SKM-1 treated with dmso at 0.1 percent for 144 hours (cell line): ENCODE results near the gene CEP112.
A peak's percentile ranks its signal among the peaks of the same experiment; 100 is the strongest.

Source experiments
- DNase-seq: peaks from one replicate; lab custom pipeline; 2025; ENCODE audit not compliant: unreplicated experiment; lab: John Stamatoyannopoulos, UW

Gene CEP112

DNA sequence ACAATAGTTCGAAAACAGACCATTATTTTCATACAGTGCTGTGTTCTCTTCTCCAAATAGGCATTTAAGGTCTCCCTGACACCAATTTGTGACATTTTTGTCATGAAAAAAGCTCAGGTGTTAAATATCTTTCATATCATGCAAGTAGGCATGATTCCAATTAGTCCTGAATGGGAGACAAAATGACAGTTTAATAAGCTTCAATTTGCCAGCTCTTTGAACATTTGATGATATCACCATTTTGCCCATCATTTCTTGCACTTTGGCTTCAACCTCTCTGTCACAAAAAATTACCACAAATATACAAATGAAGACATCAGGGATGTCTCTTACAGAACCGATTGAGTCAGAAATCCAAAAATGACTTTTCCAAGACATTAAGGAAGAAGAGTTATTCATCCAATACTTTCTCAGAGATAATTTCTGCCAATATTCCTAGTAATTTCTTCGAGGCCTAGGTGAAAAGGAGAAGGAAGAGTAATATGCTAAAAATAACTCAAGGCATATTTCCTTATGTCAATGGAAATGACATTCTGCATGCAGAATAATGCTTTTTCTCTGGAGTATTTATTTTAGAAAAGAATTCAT is 298.1 kb downstream of the CEP112 start:
- DNase-seq = no peak

DNA sequence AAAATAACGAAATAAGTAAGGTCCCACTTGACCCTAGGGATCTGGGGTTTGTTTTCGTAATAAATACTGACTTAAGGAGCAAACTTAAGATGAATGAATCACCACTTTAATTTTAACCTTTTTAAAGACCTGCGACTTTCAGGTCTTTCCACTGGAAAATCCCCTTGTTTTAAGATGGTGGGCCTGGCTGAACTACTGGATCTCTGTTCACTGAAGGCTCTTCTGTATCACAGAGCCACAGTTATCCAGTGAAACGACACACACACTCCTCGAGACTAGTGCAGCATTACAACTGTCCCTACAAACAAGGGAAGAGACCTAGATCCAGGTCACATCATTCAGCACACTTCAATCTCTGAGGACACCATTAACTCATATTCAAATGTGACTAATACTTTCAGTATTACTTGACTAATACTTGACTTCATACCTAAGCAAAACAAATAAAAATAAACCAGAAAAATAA is 299.0 kb downstream of the CEP112 start:
- no peak for DNase-seq

DNA sequence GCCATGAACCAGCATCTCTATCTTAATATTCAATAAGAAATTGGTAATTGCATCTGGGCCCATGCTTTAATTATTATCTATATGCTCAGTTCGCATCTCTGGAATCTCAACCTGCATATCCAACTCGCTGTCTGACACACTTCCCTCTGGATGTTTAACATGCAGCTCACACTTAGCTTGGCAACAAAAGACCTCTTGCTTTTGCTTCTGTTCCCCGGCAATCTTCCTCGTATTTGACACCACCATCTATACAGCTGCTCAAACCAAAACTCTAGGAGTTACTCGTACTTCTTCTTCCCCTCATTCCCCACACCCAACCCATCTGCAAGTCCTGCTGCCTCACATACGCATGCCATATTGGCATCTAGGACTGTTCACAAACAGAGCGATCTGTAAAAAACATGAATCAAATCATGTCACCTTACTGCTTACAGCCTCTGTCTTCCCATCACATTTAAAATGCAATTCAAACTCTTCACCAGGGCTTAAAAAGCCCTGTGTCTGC is 300.6 kb downstream of the CEP112 start:
- DNase-seq = no peak

DNA sequence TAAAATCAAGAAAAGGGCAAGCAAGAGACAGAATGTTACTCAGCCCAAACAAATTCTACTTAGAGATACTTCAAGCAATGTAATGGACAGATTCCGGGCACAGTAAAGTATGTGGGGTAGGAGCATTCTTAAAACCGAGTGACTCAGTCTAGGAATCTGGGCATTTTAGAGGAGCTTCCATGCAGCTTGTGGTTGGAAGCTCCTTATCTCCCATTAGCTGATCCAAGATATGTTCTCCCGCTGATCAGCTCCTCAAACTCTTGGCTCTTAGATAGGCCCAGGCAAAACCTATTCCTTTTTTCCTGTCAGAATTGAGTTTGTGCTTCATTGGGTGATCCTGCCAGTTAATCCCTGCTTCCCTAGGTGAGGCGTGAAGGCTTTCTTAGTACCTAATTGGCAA is 303.3 kb downstream of the CEP112 start:
- DNase-seq = no peak

DNA sequence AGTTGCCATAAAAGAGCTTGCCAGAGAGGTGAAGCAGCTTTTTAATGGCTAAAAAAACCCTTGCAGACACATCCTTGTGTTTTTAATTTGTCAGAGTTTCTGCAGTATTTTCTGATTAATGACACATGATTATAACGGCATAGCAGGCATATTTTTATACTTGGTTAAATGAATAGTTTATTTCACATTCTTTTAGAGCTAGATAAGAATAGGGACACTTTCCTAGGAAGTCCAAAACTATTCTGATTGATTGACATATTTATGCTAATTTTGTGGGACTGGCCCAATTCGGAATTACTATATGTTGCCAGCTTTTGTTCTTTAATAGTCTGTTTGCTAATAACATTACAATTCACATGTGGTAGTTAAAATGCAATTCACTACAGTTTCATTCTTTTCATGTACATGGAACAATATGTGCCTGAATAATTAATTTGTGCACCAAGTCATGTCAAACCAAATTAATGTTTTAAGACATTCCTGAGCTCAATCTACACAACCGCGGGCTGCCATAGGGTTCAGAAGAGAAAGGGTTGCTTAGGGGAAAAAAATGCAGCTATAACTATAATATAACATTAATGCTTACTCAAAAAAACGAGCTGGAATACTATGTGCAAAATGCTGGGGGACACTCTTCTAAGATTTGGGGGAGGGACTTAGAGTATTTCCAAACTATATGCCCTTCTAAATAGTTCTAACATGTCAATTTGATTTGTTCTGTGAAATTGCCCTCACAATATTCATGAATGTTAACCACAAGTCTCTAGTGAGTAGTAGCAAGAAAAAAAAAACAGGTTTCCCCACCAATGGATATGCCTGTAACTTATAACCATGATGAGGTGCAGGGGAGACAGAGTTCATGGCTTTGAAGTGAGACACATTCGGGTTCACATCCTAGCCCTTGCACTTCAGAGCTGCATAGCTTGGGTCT is 305.4 kb downstream of the CEP112 start:
- DNase-seq = no peak

DNA sequence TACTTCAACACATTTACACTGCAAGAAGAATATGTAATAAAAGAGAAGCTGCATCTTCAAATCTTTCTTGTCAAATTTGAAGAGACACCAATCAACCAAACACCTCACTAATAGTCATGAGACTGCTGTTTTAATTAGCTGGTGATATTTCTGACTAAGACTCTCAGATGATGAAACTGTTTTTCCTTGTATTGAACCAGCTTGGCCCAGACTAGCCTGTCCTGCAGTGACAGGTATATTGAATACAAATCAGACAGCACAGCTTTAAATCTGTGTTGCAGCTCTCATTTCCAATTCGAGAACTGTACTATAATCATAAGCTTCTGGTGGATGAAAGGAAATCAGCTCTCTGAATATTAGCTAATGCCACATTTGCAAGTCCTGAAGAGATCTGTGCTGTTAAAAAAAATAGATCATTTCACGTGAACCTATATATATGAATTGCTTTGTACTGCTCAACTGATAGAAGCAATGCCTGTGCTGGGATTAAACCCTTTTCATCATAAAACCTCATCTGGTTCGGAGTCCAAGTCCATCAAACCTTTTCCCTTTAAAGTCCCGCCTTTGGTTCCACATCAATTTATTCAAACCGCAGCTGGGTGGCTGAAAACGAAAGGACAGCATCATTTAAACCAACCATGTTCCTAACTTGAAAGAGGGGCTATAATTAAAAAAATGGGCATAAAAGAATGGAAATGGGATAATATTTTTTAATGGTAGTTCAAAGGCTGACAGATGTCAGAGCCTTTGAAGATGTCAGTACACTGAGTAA is 306.2 kb downstream of the CEP112 start:
- DNase-seq = no peak

DNA sequence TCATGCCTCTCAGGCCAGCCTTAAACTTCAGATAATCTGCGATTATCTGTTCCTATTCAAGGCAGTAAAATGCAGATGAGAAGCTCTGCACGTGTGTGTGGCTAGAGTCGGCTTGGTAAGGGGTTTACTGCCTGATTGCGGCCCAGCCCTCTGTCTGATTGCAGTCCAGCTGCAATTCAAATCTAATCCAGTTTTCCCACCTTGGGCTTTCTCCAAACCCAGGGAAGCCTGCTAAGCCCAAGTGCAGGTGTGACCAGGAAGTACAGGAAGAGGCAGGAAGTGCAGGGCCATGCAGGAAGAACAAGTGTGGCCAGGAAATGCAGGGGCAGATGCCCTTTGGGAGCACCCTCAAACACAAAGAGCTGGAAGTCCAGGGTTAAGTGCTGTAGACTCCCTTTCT is 314.9 kb downstream of the CEP112 start:
- DNase-seq = no peak

DNA sequence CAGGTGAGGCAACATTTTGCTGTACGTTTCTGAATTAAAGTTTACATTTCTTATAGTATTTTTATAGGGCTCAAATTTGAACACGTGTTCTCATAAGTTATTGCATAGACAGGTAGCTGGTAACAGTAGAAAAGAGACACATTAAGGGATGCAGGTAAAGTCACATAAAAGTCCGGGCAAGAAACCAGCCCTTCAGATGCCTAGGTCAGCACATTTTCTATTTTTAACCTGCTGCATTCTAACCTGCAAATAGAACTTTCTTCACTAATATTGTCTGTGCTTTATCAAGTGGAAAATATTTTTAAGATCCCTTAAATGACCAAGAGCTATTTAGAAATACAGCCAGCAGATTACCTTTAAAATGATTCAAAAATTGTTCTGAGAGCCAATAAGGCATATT is 323.1 kb downstream of the CEP112 start:
- no peak for DNase-seq

DNA sequence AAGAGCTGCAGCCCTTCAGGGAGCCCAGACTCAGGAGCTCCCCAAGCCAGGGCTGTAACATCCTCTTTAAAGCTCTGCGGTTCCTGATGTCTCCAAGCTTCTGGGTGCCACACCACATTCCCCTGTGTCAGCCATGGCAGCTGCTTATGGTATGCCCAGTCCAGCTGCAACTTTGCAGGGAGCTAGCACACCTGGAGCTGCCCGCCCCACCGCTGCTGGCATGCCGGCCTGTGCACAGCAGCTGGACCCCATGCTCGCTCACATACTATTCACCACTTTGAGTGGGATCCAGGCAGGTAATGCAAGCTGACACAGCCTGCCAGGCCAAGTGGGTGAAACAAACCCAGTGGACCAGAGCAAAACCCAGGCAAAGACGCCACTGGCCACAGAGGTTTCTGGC is 324.9 kb downstream of the CEP112 start:
- DNase-seq = no peak

DNA sequence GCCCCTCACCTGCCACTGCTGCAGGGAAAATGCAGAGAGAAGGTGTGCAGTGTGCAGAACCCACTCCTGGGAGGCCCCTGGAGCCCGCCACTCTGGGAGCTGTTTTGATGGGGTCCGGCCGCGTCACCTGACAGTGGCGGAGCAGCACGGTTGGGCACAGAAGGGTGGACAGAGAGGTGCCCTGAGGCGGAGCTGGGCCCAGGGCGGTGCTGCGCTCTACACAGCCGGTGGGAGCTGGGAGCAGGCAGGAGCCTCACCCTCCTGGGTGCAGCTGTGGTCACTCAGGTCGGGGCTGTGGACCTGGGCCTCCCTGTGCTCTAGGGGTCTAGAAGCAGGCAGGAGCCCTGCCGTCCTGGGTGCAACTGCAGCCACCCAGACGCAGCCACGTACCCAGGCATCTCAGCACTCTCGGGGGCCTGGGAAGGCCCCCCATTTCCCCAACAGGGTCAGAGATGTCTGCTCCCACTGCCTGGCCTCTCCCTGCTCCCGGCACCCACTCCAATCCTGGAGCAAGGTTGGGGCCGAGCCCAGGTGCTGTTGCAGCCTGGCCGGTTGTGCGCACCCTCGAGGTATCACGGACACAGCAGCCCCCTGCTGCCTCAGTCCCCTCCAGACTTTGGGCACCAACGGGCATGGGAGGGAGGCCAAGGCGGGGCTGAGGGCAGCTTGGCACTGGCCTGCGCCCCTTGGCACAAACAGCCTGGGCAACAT is 326.1 kb downstream of the CEP112 start:
- DNase-seq = no peak

DNA sequence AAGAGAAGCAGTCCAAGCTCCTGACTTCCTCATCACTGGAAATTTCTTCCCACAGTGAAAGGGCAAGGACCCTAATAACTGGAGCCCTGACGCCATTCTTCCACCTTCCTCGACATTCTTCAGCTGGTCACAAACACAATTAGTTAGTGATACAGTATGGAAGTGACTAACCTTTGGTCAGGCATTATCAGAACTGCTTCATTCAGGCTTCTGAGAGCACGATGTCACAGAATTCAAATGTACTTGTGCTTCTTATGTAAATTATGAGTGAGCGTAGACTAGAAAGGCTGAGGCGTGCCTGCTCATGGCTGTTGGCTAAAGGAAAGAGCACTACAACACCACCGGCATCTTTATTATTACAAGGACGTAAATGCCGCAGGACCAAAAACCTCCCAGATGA is 327.5 kb downstream of the CEP112 start:
- DNase-seq = no peak

DNA sequence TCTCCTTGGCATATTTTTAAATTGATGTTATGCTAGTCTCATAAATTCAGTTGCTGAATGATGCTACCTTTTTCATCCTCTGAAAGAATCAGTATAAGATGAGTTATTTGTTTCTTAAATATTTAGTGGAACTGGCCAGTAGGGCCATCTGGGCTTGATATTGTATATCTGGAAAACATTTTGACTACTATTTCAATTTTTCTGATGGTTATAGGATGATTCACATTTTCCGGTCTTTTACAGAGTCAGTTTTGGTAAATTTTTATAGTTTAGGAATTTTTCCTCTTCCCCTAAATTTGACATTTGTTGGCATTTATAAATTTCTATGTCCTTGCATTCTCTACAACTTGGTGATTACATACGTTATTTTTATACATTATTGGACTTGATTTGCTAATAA is 334.2 kb downstream of the CEP112 start:
- DNase-seq = no peak

DNA sequence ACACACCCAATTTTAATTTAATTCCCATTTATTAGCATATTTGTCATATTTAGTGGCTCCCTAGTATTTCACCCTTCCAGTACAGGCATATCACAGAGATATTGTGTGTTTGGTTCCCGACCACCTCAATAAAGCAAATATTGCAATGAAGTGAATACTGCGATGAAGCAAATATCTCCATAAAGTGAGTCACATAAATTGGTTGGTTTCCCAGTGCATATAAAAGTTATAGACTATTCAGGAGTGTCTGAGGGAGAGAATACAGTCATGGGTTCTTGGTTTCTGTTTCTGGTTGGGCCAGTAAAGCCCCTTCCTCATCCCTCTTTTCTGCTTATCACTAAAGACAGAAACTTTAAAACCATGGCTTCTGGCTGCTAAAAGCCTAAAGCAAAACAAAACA is 335.1 kb downstream of the CEP112 start:
- no peak for DNase-seq

DNA sequence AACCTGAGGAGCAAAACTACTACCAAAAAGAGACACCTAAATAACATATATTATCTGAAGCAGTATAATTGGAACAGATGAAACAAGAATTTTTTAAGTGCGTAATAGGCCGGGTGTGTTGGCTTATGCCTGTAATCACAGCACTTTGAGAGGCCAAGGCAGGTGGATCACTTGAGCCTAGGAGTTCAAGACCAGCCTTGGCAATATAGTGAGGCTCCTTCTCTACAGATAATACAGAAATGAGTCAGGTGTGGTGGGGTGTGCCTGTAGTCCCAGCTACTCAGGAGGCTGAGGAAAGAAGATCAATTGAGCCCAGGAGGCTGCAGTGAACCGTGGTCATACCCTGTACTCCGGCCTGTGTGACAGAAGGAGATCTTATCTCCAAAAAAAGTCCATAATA is 336.3 kb downstream of the CEP112 start:
- DNase-seq = no peak

DNA sequence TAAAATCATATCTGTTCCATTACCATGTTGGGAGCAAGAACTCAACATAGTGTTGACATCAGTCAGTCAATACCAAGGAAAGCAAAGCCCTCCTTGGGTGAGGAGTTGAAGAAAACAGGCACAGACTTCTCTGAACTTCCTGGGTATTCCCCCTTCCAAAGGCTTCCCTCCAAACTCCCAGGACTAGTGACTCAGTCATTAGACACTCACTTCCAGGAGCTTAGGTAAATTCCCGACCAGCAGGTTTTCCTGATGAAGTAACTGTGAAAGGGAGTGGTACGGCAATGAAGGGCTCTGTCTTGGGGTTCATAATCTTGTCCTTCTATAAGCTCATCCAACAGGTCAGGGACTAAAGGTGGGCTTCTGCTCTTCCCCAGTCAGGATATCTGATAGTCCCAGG is 336.7 kb downstream of the CEP112 start:
- DNase-seq = no peak

DNA sequence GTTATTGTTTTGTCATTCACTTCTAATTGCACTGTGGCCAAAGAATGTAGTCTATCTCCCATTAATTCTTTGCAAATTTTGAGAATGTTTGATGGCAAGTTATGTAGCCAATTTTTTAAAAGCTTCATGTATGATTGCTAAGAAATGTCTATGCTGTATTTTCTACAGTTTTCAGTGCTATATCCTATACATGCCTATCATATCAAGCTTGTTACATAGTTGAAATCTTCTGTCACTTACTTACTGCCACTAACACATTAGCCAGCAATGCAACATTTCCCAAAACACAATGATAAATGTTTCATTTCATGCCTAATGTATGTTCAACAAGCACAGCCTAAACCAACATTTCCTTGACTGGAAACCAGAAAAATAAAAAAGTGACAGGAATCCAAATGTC is 338.1 kb downstream of the CEP112 start:
- no peak for DNase-seq

DNA sequence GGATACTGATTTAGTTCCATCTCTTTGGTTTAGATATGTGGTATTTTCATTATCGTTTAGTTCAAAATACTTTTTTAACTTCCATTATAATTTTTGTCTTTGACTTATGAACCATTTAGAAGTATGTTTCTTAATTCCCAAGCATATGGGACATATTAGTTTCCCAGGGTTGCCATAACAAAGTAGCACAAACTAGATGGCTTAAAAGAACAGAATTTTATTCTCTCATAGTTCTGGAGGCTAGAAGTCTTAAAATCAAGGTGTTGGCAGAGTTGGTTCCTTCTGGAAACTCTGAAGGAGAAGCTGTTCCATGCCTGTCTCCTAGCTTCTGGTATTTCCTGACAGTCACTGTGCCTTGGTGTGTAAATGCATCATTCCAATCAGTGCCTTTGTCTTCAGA is 339.0 kb downstream of the CEP112 start:
- no peak for DNase-seq

DNA sequence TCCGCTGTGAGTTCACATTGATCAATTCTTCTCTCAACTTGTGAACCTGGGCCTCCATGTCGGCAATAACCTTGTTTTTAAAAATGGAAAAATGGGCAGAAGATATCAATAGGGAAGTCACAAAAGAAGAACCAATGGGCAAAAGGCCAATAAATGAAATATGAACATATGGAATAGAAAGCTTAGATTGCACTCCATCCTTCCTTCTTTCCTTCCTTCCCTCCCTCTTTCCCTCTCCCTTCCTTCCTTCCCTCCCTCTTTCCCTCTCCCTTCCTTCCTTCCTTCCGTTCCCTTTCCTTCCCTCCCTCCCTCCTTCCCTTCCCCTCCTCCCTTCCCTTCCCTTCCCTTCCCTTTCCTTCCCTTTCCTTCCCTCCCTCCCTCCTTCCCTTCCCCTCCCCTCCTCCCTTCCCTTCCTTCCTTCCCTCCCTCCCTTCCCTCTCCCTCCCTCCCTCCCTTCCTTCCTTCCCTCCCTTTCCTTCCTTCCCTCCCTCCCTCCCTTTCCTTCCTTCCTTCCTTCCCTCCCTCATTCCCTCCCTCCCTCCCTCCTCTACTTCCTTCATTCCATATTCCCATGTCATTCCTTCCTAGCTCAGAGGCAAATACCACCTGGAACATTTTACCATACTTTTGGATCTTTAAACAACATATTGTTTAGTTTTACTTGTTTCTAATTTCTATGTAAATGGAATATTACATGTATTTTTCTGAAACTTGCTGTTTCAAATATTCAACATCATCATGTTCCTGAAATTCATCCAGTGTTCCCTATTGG is 339.8 kb downstream of the CEP112 start:
- no peak for DNase-seq

DNA sequence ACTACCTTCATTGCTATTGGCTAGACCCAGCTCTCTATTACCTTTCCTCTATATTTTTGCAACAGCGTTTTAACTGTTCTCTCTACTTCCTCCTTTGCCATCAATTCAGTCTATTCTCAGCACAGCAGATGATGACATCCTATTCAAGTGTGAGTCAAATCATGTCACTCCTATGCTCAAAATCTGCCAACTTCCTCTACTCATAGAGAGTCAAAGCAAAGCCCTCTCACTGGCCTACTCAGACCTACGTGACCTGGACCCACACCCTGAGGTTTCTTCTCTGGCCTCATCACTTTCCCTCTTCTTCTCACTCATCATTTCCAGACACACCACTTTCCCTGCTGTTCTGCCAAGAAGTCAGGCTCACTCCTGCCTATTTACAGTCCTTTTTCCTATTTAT is 341.4 kb downstream of the CEP112 start:
- peak; percentile 88 for DNase-seq

DNA sequence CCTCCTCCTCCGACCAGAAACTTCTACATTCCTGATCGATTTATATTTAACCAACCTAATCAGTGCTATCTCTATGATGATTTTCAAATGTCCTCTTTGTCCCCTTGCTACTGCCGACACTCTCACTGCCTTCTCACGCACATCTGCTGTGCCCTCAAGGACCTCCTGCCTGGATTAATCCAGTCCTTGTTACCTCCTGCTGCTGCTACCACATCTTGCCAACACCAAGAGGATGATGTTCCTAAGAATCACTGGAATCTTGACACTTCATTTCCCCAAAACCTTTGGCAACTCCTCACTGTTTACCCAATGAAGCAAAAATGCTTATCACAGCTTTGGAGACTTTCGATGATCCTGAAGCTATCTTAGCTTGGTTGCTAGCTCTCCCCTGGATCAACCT is 343.2 kb downstream of the CEP112 start:
- no peak for DNase-seq
